Testis (tissue), 2 donors: ENCODE measurements around the gene OCSTAMP.

ENCODE experiments used
- POLR2A ChIP-seq: fragments of 450-650 bp; IDR thresholded peaks from one replicate; pipeline ENCODE4 v1.6.1; 2017; ENCODE audit warnings: antibody characterized with exemption, mild to moderate bottlenecking, moderate library complexity
- TF ChIP-seq, protein P1 (sequence below), 3 experiments: fragments of 450-650 bp in 2 of 3; fragments of 200-600 bp in 1 of 3; sonication (generic) in 1 of 3; IDR thresholded peaks; one replicate each; pipeline ENCODE4 v1.5.1; 2016 to 2019; ENCODE audit warnings: antibody characterized with exemption in 3 of 3, mild to moderate bottlenecking in 2 of 3, moderate library complexity in 1 of 3

DNA sequence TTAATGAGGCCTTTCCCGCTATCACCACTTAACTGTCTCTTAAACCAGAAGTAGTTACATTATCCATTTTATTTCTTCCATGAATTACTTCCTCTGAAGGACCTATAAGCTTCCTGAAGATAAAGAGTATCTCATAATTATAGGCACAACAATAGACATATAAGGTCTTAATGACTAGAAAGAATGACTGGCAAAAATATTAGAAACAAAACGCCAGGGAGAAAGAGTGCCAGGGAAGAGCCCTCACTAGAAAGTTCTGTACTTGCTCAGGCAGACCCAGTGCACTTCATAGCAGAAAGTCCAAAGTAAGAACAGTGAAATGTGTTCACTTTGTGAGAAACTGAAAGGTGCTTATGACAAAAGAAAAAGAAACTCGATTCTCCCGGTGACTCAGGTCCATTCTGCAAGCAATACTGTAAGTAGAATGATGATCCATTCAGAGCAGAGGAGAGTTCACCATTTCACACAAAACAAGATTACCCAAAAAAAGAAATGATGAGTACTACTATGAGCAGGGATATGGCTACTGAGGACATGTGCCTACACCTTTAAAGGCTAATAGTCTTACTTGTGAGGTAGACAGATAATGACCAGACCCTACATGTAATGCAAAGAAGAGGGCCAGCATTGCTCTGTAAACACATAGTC, 42.6 kb downstream of the OCSTAMP start:
- TF ChIP-seq, protein P1, sequence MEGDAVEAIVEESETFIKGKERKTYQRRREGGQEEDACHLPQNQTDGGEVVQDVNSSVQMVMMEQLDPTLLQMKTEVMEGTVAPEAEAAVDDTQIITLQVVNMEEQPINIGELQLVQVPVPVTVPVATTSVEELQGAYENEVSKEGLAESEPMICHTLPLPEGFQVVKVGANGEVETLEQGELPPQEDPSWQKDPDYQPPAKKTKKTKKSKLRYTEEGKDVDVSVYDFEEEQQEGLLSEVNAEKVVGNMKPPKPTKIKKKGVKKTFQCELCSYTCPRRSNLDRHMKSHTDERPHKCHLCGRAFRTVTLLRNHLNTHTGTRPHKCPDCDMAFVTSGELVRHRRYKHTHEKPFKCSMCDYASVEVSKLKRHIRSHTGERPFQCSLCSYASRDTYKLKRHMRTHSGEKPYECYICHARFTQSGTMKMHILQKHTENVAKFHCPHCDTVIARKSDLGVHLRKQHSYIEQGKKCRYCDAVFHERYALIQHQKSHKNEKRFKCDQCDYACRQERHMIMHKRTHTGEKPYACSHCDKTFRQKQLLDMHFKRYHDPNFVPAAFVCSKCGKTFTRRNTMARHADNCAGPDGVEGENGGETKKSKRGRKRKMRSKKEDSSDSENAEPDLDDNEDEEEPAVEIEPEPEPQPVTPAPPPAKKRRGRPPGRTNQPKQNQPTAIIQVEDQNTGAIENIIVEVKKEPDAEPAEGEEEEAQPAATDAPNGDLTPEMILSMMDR (IDR thresholded peaks at IDR 0.05): no peak
- no peak for TF ChIP-seq POLR2A
